WI38 (cell line): ENCODE measurements around the gene ABR.
"Not testable (repeated sequence)": the region's sequence is repeated elsewhere in the genome, so short reads cannot be mapped to it uniquely, and the experiment has no call there.

Experiments used
- H3K4me3 ChIP-seq: 2 replicates; pipeline ENCODE4 v1.5.1; 2011; ENCODE audit warnings: low read depth, mild to moderate bottlenecking, control low read depth, low read length
- CTCF ChIP-seq: IDR thresholded peaks from 2 replicates; pipeline ENCODE4 v1.5.1; 2012; ENCODE audit warnings: low read depth, mild to moderate bottlenecking, control low read depth, low read length

Gene ABR

GRCh38 chr17:1144162-1144561 lies 35.6 kb downstream of the ABR start:
- TF ChIP-seq CTCF = no peak
- no peak overlapping the region for H3K4me3 ChIP-seq

GRCh38 chr17:1143573-1143972 lies 36.2 kb downstream of the ABR start:
- no peak overlapping the region for H3K4me3 ChIP-seq
- no peak for TF ChIP-seq CTCF

- no peak for TF ChIP-seq CTCF
- no peak overlapping the region for H3K4me3 ChIP-seq
These were observed 37.2 kb downstream of the ABR start for GRCh38 chr17:1142561-1142971.

GRCh38 chr17:1137465-1137894 lies 42.3 kb downstream of the ABR start:
- no peak for TF ChIP-seq CTCF
- no peak overlapping the region for H3K4me3 ChIP-seq

GRCh38 chr17:1136748-1137147 lies 43.0 kb downstream of the ABR start:
- TF ChIP-seq CTCF = no peak
- no peak overlapping the region for H3K4me3 ChIP-seq

GRCh38 chr17:1134634-1135324 lies 45.0 kb downstream of the ABR start:
- TF ChIP-seq CTCF = no peak
- H3K4me3 ChIP-seq = no peak overlapping the region

GRCh38 chr17:1130191-1130590 lies 49.6 kb downstream of the ABR start:
- TF ChIP-seq CTCF = no peak

GRCh38 chr17:1128463-1128862 lies 51.3 kb downstream of the ABR start:
- not testable (repeated sequence) for H3K4me3 ChIP-seq

More at GRCh38 chr17:1130191-1130590, 49.6 kb downstream of the ABR start:
- no peak overlapping the region for H3K4me3 ChIP-seq
